Epithelial cell of prostate (primary cell): ENCODE measurements around the gene AGAP4.
"Not testable (repeated sequence)": the region's sequence is repeated elsewhere in the genome, so short reads cannot be mapped to it uniquely, and the experiment has no call there.

Source experiments
- DNase-seq: peaks from one replicate; pipeline ENCODE4 v3.0.0-alpha.2; 2011; ENCODE audit warnings: low read depth, low spot score
- H3K27ac ChIP-seq: fragments of 450-650 bp; 2 replicates; pipeline ENCODE4 v1.5.1; 2017; ENCODE audit warnings: mild to moderate bottlenecking

The AGAP4 gene

GRCh38 chr10:45847400-45847799 lies at the start of gene AGAP4:
AGAP4 (minus strand) TSS chr10:45847500; CDS start chr10:45847347, 153 bp downstream.
- DNase-seq, H3K27ac ChIP-seq: not testable (repeated sequence)

GRCh38 chr10:45890721-45891120 lies 43.4 kb upstream of the AGAP4 start:
- not testable (repeated sequence) for H3K27ac ChIP-seq, DNase-seq

- DNase-seq, H3K27ac ChIP-seq: not testable (repeated sequence)
Measured at GRCh38 chr10:45889539-45890230, 42.4 kb upstream of the AGAP4 start.

- not testable (repeated sequence) for H3K27ac ChIP-seq, DNase-seq
Measured at GRCh38 chr10:45882880-45883279, 35.6 kb upstream of the AGAP4 start.

- not testable (repeated sequence) for H3K27ac ChIP-seq, DNase-seq
Measured at GRCh38 chr10:45865404-45865803, 18.1 kb upstream of the AGAP4 start.

- H3K27ac ChIP-seq, DNase-seq: not testable (repeated sequence)
Measured at GRCh38 chr10:45864264-45864663, 17.0 kb upstream of the AGAP4 start.

GRCh38 chr10:45863632-45864031 lies 16.3 kb upstream of the AGAP4 start:
- not testable (repeated sequence) for DNase-seq

GRCh38 chr10:45857931-45858330 lies 10.6 kb upstream of the AGAP4 start:
- not testable (repeated sequence) for H3K27ac ChIP-seq, DNase-seq

More at GRCh38 chr10:45863632-45864031, 16.3 kb upstream of the AGAP4 start:
- H3K27ac ChIP-seq = not testable (repeated sequence)

GRCh38 chr10:45848467-45848866 lies 1.2 kb upstream of the AGAP4 start:
- not testable (repeated sequence) for DNase-seq, H3K27ac ChIP-seq

- DNase-seq = not testable (repeated sequence)
Measured at GRCh38 chr10:45822918-45823317, 24.4 kb downstream of the AGAP4 start.

GRCh38 chr10:45820107-45820830 lies 27.0 kb downstream of the AGAP4 start:
- DNase-seq, H3K27ac ChIP-seq: not testable (repeated sequence)

More at GRCh38 chr10:45822918-45823317, 24.4 kb downstream of the AGAP4 start:
- H3K27ac ChIP-seq = not testable (repeated sequence)

GRCh38 chr10:45819552-45819951 lies 27.7 kb downstream of the AGAP4 start:
- DNase-seq = no peak
- no peak overlapping the region for H3K27ac ChIP-seq

- no peak for DNase-seq
- H3K27ac ChIP-seq = no peak overlapping the region
Measured at GRCh38 chr10:45817912-45818311, 29.4 kb downstream of the AGAP4 start.

GRCh38 chr10:45817130-45817859 lies 30.0 kb downstream of the AGAP4 start:
- DNase-seq = no peak
- H3K27ac ChIP-seq = no peak overlapping the region

GRCh38 chr10:45814146-45814545 lies 33.2 kb downstream of the AGAP4 start:
- DNase-seq = not testable (repeated sequence)

GRCh38 chr10:45812959-45813358 lies 34.3 kb downstream of the AGAP4 start:
- DNase-seq, H3K27ac ChIP-seq: not testable (repeated sequence)

More at GRCh38 chr10:45814146-45814545, 33.2 kb downstream of the AGAP4 start:
- H3K27ac ChIP-seq = not testable (repeated sequence)

GRCh38 chr10:45811075-45811474 lies 36.2 kb downstream of the AGAP4 start:
- DNase-seq = no peak
- H3K27ac ChIP-seq = no peak overlapping the region

GRCh38 chr10:45809837-45810236 lies 37.5 kb downstream of the AGAP4 start:
- DNase-seq = no peak
- no peak overlapping the region for H3K27ac ChIP-seq

- DNase-seq, H3K27ac ChIP-seq: not testable (repeated sequence)
Measured at GRCh38 chr10:45804996-45805395, 42.3 kb downstream of the AGAP4 start.
